Measurements from ENCODE around the gene NUP214.
"Not testable (repeated sequence)": the region's sequence is repeated elsewhere in the genome, so short reads cannot be mapped to it uniquely, and the experiment has no call there.

Gene NUP214

DNA sequence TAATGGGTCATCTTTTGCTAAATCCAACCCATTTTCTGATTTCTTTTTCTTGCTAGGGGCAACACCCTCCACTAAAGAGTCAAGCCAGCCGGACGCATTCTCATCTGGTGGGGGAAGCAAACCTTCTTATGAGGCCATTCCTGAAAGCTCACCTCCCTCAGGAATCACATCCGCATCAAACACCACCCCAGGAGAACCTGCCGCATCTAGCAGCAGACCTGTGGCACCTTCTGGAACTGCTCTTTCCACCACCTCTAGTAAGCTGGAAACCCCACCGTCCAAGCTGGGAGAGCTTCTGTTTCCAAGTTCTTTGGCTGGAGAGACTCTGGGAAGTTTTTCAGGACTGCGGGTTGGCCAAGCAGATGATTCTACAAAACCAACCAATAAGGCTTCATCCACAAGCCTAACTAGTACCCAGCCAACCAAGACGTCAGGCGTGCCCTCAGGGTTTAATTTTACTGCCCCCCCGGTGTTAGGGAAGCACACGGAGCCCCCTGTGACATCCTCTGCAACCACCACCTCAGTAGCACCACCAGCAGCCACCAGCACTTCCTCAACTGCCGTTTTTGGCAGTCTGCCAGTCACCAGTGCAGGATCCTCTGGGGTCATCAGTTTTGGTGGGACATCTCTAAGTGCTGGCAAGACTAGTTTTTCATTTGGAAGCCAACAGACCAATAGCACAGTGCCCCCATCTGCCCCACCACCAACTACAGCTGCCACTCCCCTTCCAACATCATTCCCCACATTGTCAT is 72.0 kb downstream of the NUP214 start:
- DNase-seq: no peak

DNA sequence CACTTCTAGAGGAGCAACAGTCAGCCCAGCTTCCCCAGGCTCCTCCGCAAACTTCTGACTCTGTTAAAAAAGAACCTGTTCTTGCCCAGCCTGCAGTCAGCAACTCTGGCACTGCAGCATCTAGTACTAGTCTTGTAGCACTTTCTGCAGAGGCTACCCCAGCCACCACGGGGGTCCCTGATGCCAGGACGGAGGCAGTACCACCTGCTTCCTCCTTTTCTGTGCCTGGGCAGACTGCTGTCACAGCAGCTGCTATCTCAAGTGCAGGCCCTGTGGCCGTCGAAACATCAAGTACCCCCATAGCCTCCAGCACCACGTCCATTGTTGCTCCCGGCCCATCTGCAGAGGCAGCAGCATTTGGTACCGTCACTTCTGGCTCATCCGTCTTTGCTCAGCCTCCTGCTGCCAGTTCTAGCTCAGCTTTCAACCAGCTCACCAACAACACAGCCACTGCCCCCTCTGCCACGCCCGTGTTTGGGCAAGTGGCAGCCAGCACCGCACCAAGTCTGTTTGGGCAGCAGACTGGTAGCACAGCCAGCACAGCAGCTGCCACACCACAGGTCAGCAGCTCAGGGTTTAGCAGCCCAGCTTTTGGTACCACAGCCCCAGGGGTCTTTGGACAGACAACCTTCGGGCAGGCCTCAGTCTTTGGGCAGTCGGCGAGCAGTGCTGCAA is 72.8 kb downstream of the NUP214 start:
- DNase-seq: no peak

DNA sequence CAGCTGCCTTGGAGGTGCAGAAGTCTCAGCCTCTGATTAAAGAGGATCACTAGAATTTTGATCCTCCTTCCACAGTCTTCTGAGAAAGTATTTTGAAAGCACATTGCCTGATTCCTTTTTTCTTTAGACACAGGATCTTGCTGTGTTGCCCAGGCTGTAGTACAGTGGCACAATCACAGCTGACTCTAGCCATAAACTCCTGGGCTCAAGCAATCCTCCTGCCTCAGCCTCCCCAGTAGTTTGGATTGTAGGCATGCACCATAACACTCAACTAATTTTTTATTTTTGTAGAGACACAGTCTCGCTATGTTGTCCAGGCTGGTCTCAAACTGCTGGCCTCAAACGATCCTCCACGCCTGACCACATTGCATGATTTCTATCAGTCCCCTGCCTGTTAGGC is 76.5 kb downstream of the NUP214 start:
- no peak for DNase-seq

DNA sequence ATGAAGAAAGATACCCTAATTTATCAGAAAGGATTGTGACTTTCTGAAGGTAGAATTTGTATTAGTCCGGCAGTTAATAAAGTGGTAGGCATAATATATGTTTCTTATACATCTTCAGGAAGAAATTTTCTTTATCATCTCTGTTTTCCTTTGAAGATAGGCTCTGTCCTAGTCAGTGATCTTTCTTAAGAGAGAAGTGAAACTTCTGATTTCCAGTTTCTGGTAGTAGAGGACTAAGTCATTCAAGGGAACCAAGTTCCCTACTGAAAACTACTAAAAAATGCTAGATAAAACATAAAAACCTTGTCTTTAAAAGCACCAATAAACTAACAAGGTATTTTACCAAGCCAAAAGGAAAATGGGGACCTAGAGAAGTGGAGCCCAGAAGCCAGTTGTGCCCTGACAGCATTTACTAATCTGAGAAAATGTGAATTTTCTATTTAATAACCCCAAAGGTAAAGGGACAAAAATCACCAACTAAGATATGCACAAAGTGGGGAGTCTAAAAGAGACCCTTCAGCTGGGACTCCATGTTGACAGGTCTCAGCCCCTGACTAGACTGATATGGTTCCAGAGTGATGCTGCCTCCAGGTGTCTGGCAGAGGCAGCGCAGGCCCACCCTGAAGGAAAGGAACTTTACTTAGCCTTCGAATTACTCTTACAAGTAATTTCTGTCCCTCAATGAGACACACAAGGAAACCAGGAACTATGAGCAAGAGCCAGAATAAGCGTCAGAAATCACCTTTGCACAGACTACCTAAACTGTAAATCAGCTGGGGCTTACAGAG is 78.2 kb downstream of the NUP214 start:
- DNase-seq: no peak

DNA sequence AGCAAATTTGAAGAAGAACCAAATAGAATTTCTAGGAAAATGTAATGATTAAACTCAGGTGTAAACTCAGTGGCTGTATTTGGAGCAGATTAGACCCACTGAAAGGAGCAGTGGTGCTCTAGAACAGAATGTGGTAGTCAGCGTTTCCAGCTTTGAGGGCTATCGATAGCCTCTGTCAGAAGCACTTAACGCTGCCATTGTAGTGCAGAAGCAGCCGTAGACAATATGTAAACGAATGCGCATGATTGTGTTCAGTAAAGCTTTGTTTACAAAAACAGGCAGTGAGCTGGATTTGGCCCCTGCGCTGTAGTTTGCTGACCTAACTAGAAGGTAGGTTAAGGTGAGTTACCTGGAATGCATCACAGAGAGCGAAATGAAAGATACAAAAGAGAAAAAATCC is 78.9 kb downstream of the NUP214 start:
- DNase-seq: no peak

DNA sequence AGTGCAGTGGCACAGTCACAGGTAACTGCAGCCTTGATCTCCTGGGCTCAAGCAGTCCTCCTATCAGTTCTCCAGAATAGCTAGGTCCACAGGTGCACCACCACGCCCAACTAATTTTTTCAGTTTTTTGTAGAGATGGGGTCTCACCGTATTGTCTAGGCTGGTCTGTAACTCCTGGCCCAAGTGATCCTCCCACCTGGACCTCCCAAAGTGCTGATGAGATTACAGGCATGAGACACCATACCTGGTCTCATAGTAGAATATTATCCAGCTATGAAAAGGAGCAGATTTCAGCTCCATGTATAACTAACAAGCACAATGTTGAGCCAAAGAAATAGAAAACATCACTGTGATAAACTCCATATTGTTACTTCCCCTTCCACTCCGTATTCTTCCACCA is 81.1 kb downstream of the NUP214 start:
- DNase-seq: no peak

DNA sequence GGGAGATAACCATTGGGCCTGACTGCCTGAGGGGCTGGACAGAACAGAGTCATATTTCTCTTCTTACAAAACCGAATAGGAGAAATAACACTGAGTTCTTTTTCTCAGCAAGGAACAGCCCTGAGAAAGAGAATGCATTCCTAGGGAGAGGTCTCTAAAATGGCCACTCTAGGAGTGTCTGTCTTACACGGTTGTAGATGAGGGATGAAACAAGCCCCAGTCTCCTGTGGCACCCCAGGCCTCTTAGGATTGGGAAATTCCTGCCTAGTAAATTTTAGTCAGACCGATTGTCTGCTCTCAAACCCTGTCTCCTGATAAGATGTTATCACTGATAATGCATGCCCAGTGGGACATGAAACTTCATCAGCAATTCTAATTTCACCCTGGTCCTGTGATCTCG is 86.5 kb downstream of the NUP214 start:
- not testable (repeated sequence) for DNase-seq

DNA sequence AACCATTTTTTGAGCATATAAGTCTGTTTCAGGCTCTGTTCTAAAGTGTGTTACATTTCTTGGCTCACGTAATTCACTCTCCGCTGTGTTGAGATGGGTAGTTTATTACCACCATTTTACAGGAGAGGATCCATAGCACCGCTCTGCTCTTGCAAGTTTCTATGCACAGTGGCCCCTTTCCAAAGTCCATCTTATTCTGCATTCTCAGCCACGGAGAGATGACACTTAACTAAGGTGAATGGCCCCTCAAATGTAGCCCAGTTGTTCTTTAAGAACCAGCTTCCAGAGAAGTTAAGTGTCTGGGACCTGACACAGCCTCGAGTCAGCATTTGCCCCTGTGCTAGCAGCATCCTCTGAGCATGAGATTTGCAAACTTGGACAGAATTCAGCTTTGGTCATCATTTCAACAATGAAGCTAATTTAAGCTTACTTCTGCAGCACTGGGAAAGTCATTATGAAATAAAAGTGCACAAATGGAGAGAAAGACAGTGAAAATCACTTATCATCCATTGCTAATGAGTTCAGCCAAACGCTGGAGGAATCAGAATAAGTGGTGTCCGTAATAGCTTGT is 89.0 kb downstream of the NUP214 start:
- no peak for DNase-seq

DNA sequence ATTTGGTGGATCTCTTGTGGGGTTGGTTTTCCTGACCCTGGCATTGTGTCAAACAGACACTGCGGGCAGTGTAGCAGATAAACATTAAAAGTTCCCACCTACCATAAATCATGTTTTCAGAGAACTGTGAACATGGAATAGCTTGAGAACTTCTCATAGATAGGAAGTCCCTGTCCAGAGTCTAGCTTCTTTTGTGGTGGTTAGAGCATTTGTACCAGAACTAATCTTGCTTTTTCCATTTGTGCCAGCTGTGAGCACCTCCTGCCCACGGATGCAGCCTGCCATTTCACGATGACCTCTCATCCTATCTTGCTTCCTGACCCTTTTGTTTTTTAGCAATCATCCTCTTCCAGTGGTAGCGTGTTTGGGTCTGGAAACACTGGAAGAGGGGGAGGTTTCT is 89.5 kb downstream of the NUP214 start:
- no peak for DNase-seq

DNA sequence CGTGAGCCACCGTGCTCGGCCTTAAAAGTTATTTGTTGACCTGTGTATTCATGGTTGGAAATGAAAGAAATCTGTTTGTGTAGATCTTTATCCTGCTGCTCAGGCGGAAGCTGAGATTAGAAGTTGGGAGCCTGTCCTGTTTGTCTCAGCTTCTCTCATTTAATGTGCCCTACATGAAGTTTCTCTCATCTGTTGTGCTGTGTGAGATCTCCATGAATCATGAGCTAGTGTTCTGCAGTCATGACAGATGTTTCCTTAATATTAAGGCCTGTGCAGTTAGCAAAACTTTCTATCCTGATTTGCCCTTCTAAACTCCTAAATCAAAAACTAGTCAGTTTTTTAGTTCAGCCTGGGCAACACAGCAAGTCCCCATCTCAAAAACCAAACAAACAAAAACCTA is 91.4 kb downstream of the NUP214 start:
- no peak for DNase-seq

DNA sequence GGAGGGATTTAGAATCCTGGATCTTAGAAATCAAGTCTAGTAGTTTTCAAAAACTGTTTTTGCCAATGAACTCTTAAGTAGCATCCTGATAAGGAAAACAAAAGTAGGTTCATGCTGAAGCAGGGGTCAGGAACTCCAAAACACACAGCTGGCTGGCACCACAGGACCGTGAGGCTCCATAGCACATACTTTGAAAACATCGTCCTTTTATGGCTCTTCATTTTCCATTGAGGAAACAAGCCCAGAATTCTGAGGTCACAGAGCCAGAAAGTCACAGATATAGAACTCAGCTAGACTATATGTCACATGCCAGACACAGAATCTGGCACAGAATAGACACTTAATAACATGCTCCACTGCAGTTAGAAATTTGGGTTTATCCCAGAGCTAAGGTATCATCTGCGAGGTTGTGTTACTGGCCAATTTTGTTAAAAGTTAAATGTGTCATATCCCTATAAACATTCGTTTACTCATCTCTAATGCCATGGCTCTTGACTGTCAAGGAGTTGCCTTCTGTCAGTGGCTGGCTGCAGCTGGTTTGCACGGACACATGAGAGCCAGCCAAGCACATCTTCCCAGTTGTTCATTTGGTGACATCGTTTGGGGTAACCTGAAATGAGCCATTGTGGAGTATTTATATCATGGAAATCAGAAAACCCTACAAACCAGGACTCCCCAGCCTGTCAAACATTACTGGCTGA is 92.1 kb downstream of the NUP214 start:
- DNase-seq: no peak

DNA sequence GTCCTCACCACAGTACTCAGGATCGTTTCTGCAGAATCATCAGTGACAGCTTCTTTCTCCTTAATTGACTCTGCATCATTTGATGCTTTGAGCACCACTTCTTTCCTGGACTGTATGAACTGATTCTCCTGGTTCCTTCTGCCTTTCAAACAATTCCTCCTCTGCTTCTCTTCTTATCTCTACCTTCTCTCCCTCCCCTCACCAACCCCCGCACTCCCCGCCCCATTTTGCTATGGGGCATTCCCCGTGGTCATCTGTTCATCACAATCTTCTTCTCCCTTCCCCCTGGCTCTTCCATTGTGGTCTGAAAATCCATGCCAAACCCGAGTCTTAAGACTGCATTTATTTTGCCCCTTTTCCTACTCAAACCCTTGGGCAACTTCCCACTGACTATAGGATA is 93.0 kb downstream of the NUP214 start:
- no peak for DNase-seq

DNA sequence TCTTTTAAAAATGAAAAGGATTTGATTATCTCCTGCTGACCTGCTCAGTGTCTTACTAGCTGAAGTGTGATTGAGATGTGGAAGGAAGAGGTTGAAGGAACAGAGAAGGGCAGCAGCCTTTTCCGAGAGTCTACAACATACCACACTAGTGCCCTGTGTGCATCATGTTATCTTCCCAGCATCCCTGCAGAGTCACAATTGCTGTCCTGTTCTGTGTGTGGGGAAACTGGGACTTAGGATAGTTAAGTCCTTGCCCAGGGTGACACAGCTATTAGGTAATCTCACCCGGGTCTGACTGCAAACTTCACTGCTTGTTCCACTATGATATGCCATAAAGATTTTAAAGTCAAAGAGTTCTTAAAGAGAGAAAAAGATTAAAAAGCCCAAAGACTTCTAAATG is 95.1 kb downstream of the NUP214 start:
- DNase-seq: no peak

DNA sequence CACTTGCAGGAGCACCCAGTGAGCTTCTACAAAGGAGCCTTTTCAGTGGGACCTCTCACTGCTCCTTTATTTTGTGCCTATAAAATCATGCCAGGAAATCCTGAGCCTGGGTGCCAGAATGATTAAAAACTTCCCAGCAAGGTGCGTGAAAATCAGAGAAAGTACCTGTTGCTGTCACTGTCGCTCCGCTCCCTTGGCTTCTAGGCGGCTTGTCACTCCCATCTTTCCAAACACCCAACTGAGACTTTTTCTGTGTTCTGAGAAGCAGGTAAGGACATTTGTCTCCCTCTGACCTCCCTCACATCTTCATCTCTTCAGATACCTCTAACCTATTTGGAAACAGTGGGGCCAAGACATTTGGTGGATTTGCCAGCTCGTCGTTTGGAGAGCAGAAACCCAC is 97.1 kb downstream of the NUP214 start:
- no peak for DNase-seq

DNA sequence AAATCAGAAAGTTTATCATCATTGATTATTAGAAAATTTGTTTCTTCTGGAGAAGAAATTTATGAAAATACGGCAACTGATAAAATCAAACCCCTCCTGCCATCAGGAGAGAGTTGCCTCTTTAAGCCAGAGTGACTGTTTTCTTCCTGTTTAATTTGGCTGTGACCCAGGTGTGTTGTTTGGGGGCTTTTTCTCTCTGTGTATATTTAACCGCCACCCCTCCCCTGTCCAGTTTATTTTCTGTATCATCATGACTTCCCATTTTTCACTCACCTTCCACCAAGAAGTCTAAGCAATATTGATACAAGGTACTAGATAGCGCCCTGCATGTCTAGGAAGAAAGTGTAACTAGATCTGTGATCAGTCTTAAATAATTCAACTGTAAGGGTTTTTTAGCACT is 100.8 kb downstream of the NUP214 start:
- DNase-seq: no peak

DNA sequence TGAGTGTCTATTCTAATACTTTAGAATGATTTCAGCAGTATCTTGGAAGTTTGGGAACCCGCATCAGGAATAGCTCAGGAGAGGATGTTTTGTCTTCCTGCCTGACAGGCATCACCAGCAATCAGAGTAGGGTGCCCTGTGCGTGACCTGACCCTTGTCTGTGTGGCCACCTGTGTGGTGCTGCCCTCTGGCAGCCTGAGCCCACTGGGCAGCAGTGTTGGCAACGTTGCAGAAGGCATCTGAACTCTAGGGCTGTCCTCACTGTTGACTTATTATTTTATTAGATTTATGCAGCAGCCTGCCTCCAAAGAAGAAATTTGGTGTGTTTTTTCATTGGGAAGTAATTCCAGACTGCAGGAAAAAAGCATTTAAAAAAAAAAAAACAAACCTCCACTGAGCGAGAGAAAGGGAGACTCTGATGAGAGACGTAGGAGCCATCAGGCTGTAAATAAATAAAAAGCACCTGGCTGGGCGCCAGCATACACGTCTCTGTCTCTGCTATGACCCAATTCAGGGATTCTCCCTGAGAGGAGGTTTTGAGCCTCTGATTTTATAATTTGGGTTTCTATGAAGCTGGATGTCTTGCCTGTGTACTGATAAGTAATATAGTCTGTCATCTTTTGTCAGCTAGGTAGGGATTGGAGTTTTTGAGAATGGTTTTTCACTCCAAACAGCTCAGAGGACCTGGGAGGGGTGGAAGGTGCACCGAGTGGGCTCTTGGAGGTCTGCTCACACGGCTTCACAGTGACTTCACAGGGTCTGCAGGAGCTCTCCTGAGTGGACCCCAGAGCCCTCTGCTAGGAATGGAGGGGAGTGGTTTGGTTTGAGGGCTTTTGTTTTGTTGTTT is 101.9 kb downstream of the NUP214 start:
- no peak for DNase-seq

DNA sequence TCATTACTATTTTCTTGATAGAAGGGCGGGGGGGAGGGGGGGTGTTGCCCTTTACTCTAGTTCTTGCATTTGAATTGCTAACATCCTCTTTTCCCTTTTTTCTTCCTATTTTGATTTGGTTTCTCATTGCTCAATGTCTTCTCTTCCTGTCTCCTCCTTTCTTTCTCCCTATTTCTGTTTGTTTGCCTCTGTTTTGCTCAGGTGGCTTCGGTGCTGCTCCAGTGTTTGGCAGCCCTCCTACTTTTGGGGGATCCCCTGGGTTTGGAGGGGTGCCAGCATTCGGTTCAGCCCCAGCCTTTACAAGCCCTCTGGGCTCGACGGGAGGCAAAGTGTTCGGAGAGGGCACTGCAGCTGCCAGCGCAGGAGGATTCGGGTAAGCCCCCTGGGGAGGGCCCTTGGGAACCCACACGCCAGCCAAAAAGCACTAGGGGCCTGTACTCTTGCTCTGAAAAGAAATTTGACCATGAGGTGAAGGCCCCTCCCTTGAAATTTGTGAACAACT is 102.6 kb downstream of the NUP214 start:
- DNase-seq: no peak

DNA sequence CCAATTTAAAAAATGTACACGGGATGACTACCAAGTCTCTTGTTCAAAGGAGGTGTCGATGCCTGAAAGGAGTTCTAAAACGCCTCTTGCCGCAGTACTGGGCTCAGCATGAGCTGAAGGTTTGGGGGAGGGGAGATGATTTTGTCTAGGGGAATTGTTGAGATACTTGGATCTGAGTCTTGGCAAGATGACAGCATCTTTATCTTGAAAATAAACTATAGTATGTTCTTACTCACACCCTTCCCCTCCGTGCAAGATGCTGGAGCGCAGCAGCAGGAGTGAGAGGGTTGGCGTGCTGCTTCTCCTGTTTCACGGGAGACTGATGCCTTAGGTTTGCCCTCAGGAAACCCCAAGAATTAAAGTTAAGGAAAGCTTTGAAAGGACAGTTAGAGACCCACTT is 103.6 kb downstream of the NUP214 start:
- DNase-seq: no peak

DNA sequence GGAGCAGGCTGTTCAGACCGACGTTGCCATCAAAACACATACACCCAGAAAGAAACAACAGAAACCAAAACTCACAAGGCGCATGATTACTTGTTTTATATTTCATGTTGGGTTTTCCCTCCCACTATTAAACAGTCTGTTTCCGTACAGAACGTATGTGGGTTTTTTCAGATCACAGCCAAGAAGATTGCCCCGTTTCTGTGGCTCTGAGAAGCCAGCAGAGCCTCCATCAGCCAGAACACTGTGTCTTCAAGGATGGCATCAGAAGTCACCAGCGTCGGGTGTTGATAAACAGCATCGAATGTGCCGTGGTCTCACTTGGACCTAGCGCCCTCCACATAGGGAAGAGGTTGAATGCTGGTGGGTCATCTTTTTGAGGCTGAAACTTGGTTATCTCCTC is 108.2 kb downstream of the NUP214 start:
- no peak for DNase-seq

DNA sequence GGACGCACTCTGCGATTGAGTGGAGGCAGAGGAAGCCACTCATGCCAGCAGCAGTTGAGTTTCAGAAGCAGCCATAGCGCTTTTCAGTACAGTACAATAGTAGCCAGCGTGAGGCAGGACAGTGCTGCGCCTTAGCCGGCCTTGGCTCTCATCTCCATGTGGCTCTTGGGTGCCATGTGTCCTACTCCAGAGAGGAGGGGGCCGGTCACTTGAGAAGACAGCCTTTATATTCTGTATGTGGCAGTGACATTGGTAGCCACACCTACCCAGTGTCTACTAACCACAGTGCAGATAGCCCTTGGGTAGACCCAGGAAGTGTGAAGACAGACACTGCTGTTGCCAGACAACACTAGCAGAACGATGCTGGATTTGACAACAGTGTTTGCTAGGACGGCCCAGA is 108.6 kb downstream of the NUP214 start:
- DNase-seq: no peak

DNA sequence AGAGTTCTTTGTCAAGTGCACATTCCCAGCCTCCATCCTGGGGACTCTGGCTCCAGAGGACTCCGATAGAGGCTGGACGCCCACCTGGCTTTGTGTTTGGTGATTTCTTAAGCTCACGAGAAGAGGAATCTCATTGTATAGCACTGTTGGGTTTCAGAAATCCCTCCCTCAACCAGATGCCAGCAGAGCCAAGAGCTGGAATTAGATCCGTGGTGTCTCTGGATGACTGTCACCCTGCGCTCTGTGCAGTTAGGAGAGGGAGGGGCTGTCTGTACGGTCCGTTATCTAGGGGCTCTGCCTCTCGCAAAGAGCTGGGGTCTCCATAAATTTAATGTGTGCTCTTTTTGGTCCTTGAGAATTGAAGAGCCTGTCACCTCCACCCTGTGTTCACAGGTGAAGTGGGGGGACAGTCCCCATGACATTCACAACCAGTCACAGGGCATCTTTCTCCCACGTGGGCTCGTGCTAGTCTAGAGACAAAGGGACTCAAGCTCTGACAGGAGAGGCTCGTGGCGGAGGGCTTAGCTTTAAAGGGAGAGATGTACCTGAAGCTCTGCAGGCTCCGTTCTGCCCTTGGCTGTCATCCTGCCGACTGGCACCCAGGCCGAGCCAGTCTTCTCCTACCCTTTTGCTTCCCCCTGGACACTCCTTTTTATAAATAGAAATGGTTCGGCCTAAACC is 109.6 kb downstream of the NUP214 start:
- DNase-seq: no peak
